ENCODE data around the gene SPIRE2. TPM values are rescaled to one million over a fixed set of nuclear protein-coding genes. Genes with fewer than 3 reads are reported as not detected.
A peak's percentile ranks its signal among the peaks of the same experiment; 100 is the strongest.

The SPIRE2 gene
- total RNA-seq, 1 donor from 2014 or later, result 1.4 TPM

DNA sequence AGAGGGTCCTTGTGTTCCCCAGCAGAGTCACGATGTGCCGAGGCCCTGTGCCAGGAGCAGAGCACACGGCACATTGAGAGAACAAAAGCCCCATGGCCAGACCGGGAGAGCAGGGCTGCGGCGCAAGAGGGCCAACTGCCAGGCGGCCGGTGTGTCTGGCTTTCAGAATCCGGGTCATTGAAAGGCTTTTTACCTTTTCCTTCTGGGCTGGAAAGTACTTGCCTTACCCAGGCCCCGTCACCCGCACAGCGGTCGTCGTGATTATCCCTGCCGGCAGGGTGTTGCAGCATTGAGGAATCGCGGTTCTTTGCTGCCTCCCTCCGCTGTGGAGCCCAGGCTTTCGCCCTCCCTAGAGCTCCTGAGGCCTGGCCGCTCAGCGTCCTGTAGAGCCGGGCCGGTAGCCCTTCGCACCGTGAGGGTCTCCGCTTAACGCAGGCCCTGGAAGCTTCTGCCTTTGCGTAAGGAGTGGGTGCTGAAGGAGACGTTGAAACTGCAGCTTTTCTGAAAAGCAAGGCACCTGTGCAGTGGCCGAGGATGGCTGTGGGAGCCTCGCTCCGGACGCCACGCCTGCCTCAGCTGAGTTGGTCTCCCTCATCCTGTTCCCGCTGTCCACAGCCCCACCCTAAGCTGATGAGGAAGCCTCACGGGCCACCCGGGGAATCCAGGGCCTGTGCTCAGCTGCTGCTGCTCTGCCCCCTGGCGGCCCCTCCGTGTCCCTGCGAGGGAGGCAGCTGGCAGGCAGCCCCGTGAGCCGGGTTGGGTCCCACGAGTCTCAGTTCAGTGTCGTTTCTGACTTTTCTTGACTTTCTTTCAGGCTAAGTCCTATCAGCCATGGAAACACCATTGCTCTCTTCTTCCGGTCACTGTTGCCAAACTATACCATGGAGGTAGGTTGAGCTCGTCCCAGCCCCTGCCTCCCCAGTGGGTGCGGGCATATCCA is 81.8 kb downstream of the SPIRE2 start:
- TF ChIP-seq, protein P1, sequence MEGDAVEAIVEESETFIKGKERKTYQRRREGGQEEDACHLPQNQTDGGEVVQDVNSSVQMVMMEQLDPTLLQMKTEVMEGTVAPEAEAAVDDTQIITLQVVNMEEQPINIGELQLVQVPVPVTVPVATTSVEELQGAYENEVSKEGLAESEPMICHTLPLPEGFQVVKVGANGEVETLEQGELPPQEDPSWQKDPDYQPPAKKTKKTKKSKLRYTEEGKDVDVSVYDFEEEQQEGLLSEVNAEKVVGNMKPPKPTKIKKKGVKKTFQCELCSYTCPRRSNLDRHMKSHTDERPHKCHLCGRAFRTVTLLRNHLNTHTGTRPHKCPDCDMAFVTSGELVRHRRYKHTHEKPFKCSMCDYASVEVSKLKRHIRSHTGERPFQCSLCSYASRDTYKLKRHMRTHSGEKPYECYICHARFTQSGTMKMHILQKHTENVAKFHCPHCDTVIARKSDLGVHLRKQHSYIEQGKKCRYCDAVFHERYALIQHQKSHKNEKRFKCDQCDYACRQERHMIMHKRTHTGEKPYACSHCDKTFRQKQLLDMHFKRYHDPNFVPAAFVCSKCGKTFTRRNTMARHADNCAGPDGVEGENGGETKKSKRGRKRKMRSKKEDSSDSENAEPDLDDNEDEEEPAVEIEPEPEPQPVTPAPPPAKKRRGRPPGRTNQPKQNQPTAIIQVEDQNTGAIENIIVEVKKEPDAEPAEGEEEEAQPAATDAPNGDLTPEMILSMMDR (IDR thresholded peaks at IDR 0.05), result peak; percentile 87
- H3K9me3 Mint-ChIP-seq (ENCODE audit: low read depth), result no peaks in the 10 kb centered on the region
- H3K27me3 Mint-ChIP-seq (ENCODE audit: low read depth), result no peaks in the 10 kb centered on the region
- DNase-seq (ENCODE audit: low spot score), result peak; percentile 94
- H3K36me3 Mint-ChIP-seq (ENCODE audit: low read depth), result peaks cover 31% of the 10 kb centered on the region
- H3K4me1 Mint-ChIP-seq (ENCODE audit: low read depth), result peaks cover 2% of the 10 kb centered on the region
- H3K27ac Mint-ChIP-seq (ENCODE audit: unreplicated experiment), result no peak overlapping the region
- no peak overlapping the region for H3K4me3 Mint-ChIP-seq (ENCODE audit: unreplicated experiment)

DNA sequence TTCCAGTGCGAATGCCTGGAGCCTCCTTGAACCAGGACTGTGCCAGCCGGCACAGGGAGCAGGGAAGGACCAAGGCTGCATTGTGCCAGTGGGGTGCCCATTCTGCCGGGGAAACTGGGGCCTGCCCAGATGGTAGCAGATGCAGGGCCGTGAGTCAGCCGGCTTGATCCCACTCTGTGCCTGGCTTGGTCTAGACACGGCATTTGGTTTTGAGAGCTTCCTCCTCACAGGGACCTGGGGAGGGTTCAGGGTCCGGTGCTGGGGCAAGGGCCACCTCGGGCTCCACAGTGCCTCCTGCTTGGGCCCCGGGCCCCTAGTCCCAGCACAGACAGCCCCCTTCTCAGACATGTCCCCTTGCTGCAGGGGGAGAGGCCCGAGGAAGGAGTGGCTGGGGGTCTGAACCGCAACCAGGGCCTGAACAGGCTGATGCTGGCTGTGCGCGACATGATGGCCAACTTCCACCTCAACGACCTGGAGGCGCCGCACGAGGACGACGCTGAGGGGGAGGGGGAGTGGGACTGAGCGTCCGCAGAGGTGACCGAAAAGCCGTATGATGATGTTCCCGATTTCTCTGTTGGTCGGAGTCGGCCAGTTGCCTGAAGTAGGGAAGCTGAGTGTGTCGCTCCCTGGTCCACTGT is 82.6 kb downstream of the SPIRE2 start:
- H3K4me1 Mint-ChIP-seq (ENCODE audit: low read depth), result peaks cover 2% of the 10 kb centered on the region
- no peak for DNase-seq (ENCODE audit: low spot score)

DNA sequence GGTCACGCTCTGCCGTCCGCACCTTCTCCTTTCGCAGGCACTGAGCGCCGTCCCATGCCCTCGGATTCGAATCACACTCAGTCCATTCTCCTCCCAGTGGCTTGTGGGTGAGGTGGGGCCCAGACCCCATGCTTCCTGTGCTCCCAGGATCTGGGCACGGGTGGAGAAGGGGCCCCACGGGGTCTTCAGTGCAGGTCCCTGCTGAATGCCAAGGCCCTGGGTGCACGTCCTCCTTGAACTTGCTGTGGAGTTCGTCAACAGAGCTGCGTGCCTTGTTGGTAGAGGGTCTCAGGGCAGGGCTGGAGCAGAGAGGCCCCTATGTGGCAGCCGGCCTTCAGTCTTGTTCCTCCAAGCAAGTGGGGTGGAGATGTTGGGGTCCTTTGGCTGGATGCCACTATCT is 83.1 kb downstream of the SPIRE2 start:
- Mint-ChIP-seq H3K9me3 (ENCODE audit: low read depth) (no peaks in the 10 kb centered on the region), H3K27ac (ENCODE audit: unreplicated experiment) (no peak overlapping the region), H3K4me1 (ENCODE audit: low read depth) (peaks cover 2% of the 10 kb centered on the region), H3K36me3 (ENCODE audit: low read depth) (peaks cover 22% of the 10 kb centered on the region), H3K4me3 (ENCODE audit: unreplicated experiment) (no peak overlapping the region), H3K27me3 (ENCODE audit: low read depth) (no peaks in the 10 kb centered on the region)
- peak; percentile 83 for DNase-seq (ENCODE audit: low spot score)
- TF ChIP-seq, protein P1 (IDR thresholded peaks at IDR 0.05), result no peak

More for the DNA sequence above, 82.6 kb downstream of the SPIRE2 start:
- Mint-ChIP-seq H3K27ac (ENCODE audit: unreplicated experiment) (no peak overlapping the region), H3K4me3 (ENCODE audit: unreplicated experiment) (no peak overlapping the region), H3K36me3 (ENCODE audit: low read depth) (peaks cover 28% of the 10 kb centered on the region), H3K9me3 (ENCODE audit: low read depth) (no peaks in the 10 kb centered on the region), H3K27me3 (ENCODE audit: low read depth) (no peaks in the 10 kb centered on the region)
- TF ChIP-seq, protein P1 (IDR thresholded peaks at IDR 0.05), result no peak

DNA sequence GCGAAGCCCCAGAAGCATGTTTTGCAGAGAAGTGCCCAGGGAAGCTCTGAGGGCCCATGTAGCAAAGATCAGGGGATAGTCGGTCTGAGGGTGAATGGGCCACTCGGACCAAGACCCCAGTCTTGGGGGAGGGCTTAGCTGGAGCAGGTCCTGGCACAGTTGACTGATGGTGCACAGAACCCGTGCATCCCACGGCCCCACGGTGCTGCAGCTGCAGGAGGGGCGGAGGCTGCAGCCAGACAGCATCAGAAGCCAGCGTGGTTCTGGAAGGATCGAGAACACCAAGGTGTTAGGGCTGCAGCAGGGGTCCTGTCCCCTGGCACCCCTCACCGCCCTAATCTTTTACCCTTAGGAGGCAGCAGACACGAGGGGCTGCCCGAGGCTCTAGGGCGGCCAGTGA is 83.9 kb downstream of the SPIRE2 start:
- no peaks in the 10 kb centered on the region for H3K9me3 Mint-ChIP-seq (ENCODE audit: low read depth)
- peaks cover 3% of the 10 kb centered on the region for H3K4me1 Mint-ChIP-seq (ENCODE audit: low read depth)
- H3K27ac Mint-ChIP-seq (ENCODE audit: unreplicated experiment), result no peak overlapping the region
- no peak overlapping the region for H3K4me3 Mint-ChIP-seq (ENCODE audit: unreplicated experiment)
- TF ChIP-seq, protein P1 (IDR thresholded peaks at IDR 0.05), result no peak
- H3K27me3 Mint-ChIP-seq (ENCODE audit: low read depth), result no peaks in the 10 kb centered on the region
- DNase-seq (ENCODE audit: low spot score), result no peak
- H3K36me3 Mint-ChIP-seq (ENCODE audit: low read depth), result peaks cover 16% of the 10 kb centered on the region

DNA sequence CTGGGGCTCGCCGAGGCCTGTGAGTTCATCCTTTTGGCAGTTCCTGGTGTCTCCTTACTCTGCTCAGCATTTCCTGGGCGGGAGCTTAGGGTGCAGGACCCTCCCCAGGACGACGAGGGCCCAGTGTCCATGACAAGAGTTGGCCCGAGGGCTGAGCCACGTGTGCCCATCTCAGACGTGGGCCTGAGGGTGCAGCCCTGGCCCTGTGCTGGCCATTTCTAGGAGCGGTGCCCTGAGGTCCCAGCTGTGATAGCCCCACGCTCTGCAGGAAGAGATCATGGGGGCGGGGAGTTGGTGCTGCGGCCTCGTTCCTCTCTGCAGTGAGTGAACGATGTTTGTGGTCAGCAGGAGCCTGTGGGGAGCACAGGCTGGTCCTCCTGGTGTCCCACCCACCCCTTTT is 84.4 kb downstream of the SPIRE2 start:
- Mint-ChIP-seq H3K4me1 (ENCODE audit: low read depth) (peaks cover 8% of the 10 kb centered on the region), H3K4me3 (ENCODE audit: unreplicated experiment) (no peak overlapping the region), H3K27ac (ENCODE audit: unreplicated experiment) (no peak overlapping the region), H3K27me3 (ENCODE audit: low read depth) (no peaks in the 10 kb centered on the region), H3K9me3 (ENCODE audit: low read depth) (no peaks in the 10 kb centered on the region), H3K36me3 (ENCODE audit: low read depth) (peaks cover 16% of the 10 kb centered on the region)
- TF ChIP-seq, protein P1 (IDR thresholded peaks at IDR 0.05), result no peak
- DNase-seq (ENCODE audit: low spot score), result no peak

All from chondrocyte (in vitro differentiated cells).